HL-60 (cell line): ENCODE results near the gene SETD5.

ENCODE experiments used
- DNase-seq, 2 experiments: peaks; one replicate each; pipeline ENCODE4 v3.0.0-alpha.2; 2010 to 2020; ENCODE audit warnings: low read depth in 1 of 2, low spot score in 1 of 2
- H3K27ac ChIP-seq: fragments of 250-450 bp; sonication (Bioruptor Pico); replicated peaks from 2 replicates; pipeline ENCODE4 v1.5.1; 2020; ENCODE audit warnings: mild to moderate bottlenecking, moderate library complexity
- H3K27me3 ChIP-seq: fragments of 250-450 bp; sonication (Bioruptor Pico); 2 replicates; pipeline ENCODE4 v1.5.1; 2021; ENCODE audit warnings: mild to moderate bottlenecking, moderate library complexity; ENCODE audit not compliant: insufficient read depth, poor library complexity, severe bottlenecking
- H3K4me3 ChIP-seq: replicated peaks from 2 replicates; pipeline ENCODE4 v1.5.1; 2011; ENCODE audit warnings: mild to moderate bottlenecking, control low read depth, low read length; ENCODE audit not compliant: insufficient read depth
- CTCF ChIP-seq: IDR thresholded peaks from one replicate; pipeline ENCODE4 v1.5.1; 2011; ENCODE audit warnings: low read length, control low read depth, inconsistent platforms; ENCODE audit not compliant: insufficient read depth
- GABPA ChIP-seq: IDR thresholded peaks from 2 replicates; pipeline ENCODE4 v1.6.1; 2012; ENCODE audit warnings: low read depth
- POLR2AphosphoS5 ChIP-seq: IDR thresholded peaks from 2 replicates; pipeline ENCODE4 v1.6.1; 2012; ENCODE audit warnings: low read depth
- REST ChIP-seq: IDR thresholded peaks from 2 replicates; pipeline ENCODE4 v1.6.1; 2012; ENCODE audit warnings: low read depth; ENCODE audit not compliant: insufficient replicate concordance
- SPI1 ChIP-seq: IDR thresholded peaks from 2 replicates; pipeline ENCODE4 v1.6.1; 2012; ENCODE audit warnings: low read depth, mild to moderate bottlenecking, borderline replicate concordance

Gene SETD5

GRCh38 chr3:9430733-9431132 lies 33.3 kb downstream of the SETD5 start:
- no peak for TF ChIP-seq REST
- TF ChIP-seq CTCF: no peak
- TF ChIP-seq POLR2AphosphoS5: no peak
- no peak for TF ChIP-seq SPI1
- no peak for TF ChIP-seq GABPA

GRCh38 chr3:9433627-9434521 lies 36.5 kb downstream of the SETD5 start:
- Histone ChIP-seq H3K27me3 (no peaks in the 10 kb centered on the region), H3K27ac (no peak overlapping the region), H3K4me3 (no peak overlapping the region)
- TF ChIP-seq CTCF (no peak), POLR2AphosphoS5 (no peak), GABPA (no peak), SPI1 (no peak), REST (no peak)
- no peak for DNase-seq

More at GRCh38 chr3:9430733-9431132, 33.3 kb downstream of the SETD5 start:
- no peak for DNase-seq
- H3K4me3 ChIP-seq: no peak overlapping the region
- no peaks in the 10 kb centered on the region for H3K27me3 ChIP-seq
- no peak overlapping the region for H3K27ac ChIP-seq

GRCh38 chr3:9435316-9435715 lies 37.9 kb downstream of the SETD5 start:
- no peaks in the 10 kb centered on the region for H3K27me3 ChIP-seq
- no peak overlapping the region for H3K27ac ChIP-seq
- DNase-seq: no peak
- TF ChIP-seq POLR2AphosphoS5: no peak
- no peak for TF ChIP-seq REST
- no peak for TF ChIP-seq SPI1
- no peak overlapping the region for H3K4me3 ChIP-seq
